HL-60 (cell line): ENCODE data around the gene SRGAP3.

ENCODE experiments used
- DNase-seq, 2 experiments: peaks; one replicate each; pipeline ENCODE4 v3.0.0-alpha.2; 2010 to 2020; ENCODE audit warnings: low read depth in 1 of 2, low spot score in 1 of 2
- H3K27ac ChIP-seq: fragments of 250-450 bp; sonication (Bioruptor Pico); replicated peaks from 2 replicates; pipeline ENCODE4 v1.5.1; 2020; ENCODE audit warnings: mild to moderate bottlenecking, moderate library complexity
- H3K27me3 ChIP-seq: fragments of 250-450 bp; sonication (Bioruptor Pico); 2 replicates; pipeline ENCODE4 v1.5.1; 2021; ENCODE audit warnings: mild to moderate bottlenecking, moderate library complexity; ENCODE audit not compliant: insufficient read depth, poor library complexity, severe bottlenecking
- H3K4me3 ChIP-seq: replicated peaks from 2 replicates; pipeline ENCODE4 v1.5.1; 2011; ENCODE audit warnings: mild to moderate bottlenecking, control low read depth, low read length; ENCODE audit not compliant: insufficient read depth
- CTCF ChIP-seq: IDR thresholded peaks from one replicate; pipeline ENCODE4 v1.5.1; 2011; ENCODE audit warnings: low read length, control low read depth, inconsistent platforms; ENCODE audit not compliant: insufficient read depth
- GABPA ChIP-seq: IDR thresholded peaks from 2 replicates; pipeline ENCODE4 v1.6.1; 2012; ENCODE audit warnings: low read depth
- POLR2AphosphoS5 ChIP-seq: IDR thresholded peaks from 2 replicates; pipeline ENCODE4 v1.6.1; 2012; ENCODE audit warnings: low read depth
- SPI1 ChIP-seq: IDR thresholded peaks from 2 replicates; pipeline ENCODE4 v1.6.1; 2012; ENCODE audit warnings: low read depth, mild to moderate bottlenecking, borderline replicate concordance
- long read RNA-seq: library from polyadenylated mRNA; unstranded; transcript quantifications from one replicate; pipeline ENCODE4 v2.0.0, GENCODE V29; 2020
- TF ChIP-seq, protein P1 (sequence below): IDR thresholded peaks from 2 replicates; pipeline ENCODE4 v1.6.1; 2012; ENCODE audit warnings: low read depth; ENCODE audit not compliant: insufficient replicate concordance

Gene SRGAP3
- long read RNA-seq, partial matches to known transcripts, result 11 of 13 reads
- long read RNA-seq, other reads (novel, unspliced or antisense), result 2 of 13 reads

- Histone ChIP-seq H3K4me3 (peak within 1 kb of the TSS; percentile 47), H3K27me3 (peaks cover 2% of the 10 kb centered on the region), H3K27ac (peak within 1 kb of the TSS; percentile 25; the same call in 1 of the 2 replicates)
- TF ChIP-seq, protein P1, sequence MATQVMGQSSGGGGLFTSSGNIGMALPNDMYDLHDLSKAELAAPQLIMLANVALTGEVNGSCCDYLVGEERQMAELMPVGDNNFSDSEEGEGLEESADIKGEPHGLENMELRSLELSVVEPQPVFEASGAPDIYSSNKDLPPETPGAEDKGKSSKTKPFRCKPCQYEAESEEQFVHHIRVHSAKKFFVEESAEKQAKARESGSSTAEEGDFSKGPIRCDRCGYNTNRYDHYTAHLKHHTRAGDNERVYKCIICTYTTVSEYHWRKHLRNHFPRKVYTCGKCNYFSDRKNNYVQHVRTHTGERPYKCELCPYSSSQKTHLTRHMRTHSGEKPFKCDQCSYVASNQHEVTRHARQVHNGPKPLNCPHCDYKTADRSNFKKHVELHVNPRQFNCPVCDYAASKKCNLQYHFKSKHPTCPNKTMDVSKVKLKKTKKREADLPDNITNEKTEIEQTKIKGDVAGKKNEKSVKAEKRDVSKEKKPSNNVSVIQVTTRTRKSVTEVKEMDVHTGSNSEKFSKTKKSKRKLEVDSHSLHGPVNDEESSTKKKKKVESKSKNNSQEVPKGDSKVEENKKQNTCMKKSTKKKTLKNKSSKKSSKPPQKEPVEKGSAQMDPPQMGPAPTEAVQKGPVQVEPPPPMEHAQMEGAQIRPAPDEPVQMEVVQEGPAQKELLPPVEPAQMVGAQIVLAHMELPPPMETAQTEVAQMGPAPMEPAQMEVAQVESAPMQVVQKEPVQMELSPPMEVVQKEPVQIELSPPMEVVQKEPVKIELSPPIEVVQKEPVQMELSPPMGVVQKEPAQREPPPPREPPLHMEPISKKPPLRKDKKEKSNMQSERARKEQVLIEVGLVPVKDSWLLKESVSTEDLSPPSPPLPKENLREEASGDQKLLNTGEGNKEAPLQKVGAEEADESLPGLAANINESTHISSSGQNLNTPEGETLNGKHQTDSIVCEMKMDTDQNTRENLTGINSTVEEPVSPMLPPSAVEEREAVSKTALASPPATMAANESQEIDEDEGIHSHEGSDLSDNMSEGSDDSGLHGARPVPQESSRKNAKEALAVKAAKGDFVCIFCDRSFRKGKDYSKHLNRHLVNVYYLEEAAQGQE, result no peak
- TF ChIP-seq SPI1, result peak; percentile 69; the same call in 1 of the 2 replicates
- no peak for TF ChIP-seq CTCF
- peak; percentile 54 to 96 for DNase-seq
Observed at GRCh38 chr3:9249273-9250192, at the start of gene SRGAP3. Gene SRGAP3, minus strand, starts transcription at chr3:9249646. Its CDS starts 695 bp downstream, at chr3:9248951.

GRCh38 chr3:9298236-9298635 is 48.8 kb upstream of the SRGAP3 start:
- no peak for DNase-seq
- TF ChIP-seq GABPA, result no peak
- no peak for TF ChIP-seq SPI1
- TF ChIP-seq CTCF, result no peak
- TF ChIP-seq POLR2AphosphoS5, result no peak
- TF ChIP-seq, protein P1, result no peak
- H3K27me3 ChIP-seq, result no peaks in the 10 kb centered on the region
- no peak overlapping the region for H3K27ac ChIP-seq
- no peak overlapping the region for H3K4me3 ChIP-seq

- no peak for DNase-seq
- H3K27ac ChIP-seq, result no peak overlapping the region
- H3K4me3 ChIP-seq, result no peak overlapping the region
- TF ChIP-seq CTCF (no peak), SPI1 (no peak), GABPA (no peak), POLR2AphosphoS5 (no peak)
- TF ChIP-seq, protein P1, result no peak
- peaks cover 2% of the 10 kb centered on the region for H3K27me3 ChIP-seq
Observed at GRCh38 chr3:9296241-9296640, 46.8 kb upstream of the SRGAP3 start.
